Middle frontal gyrus (tissue), 1 donor: ENCODE measurements around the gene KCNN3.

Experiments
- DNase-seq: peaks from one replicate; pipeline ENCODE4 v3.0.0-alpha.2; 2015; ENCODE audit warnings: low spot score; ENCODE audit errors: extremely low spot score

Gene KCNN3

GRCh38 chr1:154816937-154817336 lies 53.1 kb downstream of the KCNN3 start:
- DNase-seq = no peak

DNA sequence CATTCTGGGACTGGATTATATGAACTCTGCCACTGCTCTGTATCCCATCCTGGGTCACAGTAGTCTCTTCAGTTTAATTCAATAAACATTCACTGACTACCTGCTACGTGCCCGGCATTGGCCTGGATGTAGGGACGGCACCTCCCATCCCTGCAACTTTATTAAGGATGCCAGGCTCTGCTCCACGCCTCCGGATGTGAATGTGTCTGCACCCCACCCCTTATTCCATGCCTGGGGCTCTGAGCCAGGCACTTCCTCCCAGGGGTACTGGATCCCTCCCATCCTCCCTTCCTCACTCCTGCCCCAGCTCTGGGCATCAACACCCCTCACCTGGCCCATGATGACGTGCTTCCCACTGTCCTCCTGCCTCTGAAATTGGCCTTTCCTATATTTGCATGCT lies 53.7 kb downstream of the KCNN3 start:
- no peak for DNase-seq

DNA sequence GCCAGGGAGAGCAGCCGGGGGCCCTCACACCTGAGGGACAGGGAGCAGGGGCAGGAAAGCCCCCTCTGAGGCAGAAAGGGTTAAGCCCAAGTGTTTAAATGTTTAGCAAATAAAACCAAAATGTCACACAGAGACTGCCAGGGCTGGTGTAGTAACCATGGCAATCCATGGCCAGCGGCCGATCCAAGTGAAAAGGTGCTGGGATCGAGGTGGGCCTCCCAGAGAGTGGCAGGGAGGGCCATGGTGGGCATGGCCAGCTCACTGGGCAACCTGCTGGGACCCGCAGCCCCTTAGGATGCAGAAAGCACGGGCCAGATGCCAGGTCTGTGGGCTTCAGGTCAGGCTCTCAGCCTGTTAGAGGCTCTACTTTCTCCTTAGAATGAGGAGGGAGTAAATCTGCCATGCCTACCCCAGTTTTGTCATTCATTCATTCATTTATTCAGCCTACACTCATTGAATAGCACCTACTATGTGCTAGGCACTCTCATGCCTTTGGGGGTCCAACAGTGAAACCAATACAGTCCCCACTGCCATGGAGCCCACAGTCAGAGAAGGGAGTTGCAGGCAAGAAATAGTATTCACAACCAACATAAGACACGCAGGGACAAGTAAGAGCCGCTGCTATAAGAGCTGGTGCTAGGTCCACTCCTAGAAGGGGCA lies 56.1 kb downstream of the KCNN3 start:
- DNase-seq = no peak

GRCh38 chr1:154813300-154813816 lies 56.7 kb downstream of the KCNN3 start:
- no peak for DNase-seq

- no peak for DNase-seq
These were observed 57.2 kb downstream of the KCNN3 start for GRCh38 chr1:154812877-154813276.

GRCh38 chr1:154810571-154810970 lies 59.5 kb downstream of the KCNN3 start:
- no peak for DNase-seq

- DNase-seq = no peak
These were observed 60.4 kb downstream of the KCNN3 start for GRCh38 chr1:154809436-154810413.

GRCh38 chr1:154808909-154809262 lies 61.2 kb downstream of the KCNN3 start:
- no peak for DNase-seq

DNA sequence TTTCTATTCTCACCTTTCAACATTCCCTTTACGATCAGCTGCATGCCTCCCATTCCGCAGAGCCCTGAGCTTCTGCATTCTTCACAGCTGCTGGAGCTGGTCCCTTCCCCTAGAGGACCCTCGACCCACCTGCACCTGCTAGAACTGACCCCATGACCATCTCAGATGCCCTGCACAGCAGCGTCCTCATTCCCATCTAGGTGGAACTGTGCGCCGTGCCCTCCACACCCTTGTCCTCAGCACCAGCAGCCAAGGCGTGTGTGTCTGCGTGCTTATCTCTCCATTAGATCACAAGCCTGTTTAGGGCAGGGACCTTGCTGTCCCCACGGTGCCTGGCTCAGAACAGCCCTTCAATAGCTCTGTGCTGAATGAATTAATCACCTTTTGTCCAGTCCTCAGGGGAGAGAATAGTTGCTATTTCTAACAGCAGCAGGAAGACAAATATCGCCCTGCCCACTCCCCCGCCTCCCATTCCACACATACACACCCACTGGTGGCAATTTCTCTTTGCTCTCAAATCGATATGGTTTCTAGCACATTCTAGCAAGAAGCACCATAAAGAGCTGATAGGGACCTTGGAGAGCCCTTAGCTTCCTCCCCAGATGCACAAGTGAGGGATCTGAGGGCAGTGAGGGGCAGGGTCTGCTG lies 61.7 kb downstream of the KCNN3 start:
- DNase-seq = no peak

DNA sequence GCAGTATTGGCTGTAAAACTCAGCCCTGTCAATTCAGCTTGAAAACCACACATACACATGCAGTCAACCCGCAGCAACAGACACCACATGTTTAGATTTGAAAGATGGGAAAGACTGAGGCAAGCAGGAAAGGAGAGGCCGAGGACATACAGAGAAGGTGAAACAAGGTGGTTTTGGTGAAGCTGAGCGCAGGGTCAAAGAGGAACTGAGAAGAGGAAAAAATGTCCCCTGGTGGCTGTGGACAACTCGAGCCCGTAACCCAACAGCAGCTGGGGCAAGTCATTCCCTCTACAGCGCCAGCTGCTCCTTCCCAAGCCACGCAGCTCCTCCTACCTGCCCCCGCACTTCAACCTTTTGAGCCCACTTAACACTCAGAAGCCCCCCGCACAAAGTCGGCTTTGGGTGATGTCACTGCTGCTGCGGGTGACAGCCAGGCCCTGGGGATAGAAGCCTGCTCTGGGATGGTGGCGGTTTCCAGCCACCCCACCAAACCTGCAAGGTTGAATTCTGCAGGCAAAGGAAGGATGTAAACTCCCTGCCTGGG lies 63.0 kb downstream of the KCNN3 start:
- no peak for DNase-seq

DNA sequence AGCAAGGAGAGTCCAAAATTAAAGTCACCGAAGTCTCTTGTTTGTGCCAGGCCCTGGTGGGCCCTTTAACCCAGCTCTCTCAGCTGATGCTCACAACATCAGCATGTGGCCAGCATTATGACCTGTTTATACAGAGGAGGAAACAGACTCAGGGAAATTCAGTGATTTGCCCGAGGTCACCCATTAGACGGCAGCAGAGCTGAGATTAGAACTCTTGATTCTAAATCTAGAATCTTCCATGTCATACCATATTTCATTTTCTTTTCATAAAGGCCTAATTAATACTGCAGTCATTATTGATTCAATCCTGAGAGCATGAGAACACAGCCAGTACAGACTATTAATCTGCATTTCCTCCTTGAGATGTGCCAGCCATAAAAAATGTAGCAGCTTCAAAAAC lies 63.7 kb downstream of the KCNN3 start:
- DNase-seq = no peak

GRCh38 chr1:154802982-154803920 lies 66.8 kb downstream of the KCNN3 start:
- DNase-seq = no peak

- no peak for DNase-seq
These were observed 67.6 kb downstream of the KCNN3 start for GRCh38 chr1:154802336-154802969.

DNA sequence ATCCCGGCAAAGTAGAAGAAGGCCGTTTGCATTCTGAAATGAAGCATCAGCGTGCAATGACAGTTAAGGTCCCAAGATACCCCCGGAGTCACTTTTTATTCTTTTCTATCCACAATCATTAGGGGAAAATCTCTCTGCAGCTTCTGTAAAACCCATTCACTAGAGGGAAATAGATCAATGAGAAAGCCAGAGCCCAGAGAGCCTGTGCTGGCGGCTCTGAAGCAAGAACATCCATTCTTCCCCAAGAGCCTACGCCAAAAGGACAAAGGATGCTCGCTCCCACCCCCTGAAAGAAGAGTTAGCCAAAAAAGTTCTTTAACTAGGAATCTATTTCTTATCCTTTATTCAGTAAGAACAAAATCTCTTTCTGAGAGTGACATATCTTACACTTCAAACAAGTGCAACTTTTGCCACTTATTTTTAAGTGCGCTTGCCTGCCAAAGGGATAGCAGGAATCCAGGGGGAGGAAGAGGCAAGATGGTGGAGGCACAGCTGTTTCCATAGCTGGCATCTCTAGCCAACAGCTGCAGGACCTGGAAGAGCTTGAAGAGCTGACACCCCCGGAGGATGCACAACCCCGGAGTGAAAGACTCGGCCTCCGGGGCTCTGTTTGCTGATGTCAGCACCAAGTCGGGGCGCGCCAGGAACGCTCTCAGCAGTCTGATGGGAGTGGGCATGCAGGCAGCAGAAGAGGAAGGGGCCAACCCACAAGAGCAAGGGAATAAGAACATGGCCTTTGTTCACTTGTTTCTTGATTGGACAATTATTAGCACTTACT lies 68.7 kb downstream of the KCNN3 start:
- DNase-seq = no peak

DNA sequence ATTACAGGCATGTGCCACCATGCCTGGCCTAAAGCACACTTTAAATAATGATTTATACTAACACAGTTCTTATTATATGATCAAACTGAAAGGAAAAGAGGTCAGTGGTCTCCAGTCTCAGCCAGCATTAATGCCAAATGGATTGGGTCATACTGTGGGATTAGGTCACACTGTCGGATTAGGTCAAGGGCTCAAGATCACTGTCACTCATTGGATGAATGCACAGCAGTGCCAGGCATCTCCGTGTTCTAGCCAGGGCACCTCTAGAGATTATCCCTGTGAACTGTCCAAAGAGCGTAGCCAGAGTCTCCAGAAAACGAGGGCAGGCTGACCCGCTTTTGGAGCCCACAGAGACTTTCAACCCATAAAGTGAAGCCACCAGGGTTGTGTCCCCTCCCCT lies 70.9 kb downstream of the KCNN3 start:
- DNase-seq = no peak

DNA sequence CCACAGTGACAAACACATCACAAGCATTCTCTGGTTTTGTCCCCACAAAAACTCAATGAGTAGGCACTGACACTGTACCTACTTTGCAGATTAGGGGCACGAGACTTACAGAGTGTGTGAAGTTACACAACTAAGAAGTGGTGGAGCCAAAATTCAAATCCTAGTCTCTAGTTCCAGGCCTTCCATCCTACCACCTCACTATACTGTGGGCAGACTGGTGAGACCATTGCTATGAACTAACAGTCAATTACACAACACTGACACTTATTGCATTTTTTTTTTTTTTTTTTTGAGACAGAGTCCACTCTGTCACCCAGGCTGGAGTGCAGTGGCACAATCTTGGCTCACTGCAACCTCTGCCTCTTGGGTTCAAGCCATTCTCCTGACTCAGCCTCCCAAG lies 71.4 kb downstream of the KCNN3 start:
- DNase-seq = no peak

GRCh38 chr1:154797175-154797574 lies 72.9 kb downstream of the KCNN3 start:
- DNase-seq = no peak

- no peak for DNase-seq
These were observed 73.7 kb downstream of the KCNN3 start for GRCh38 chr1:154796303-154796892.

DNA sequence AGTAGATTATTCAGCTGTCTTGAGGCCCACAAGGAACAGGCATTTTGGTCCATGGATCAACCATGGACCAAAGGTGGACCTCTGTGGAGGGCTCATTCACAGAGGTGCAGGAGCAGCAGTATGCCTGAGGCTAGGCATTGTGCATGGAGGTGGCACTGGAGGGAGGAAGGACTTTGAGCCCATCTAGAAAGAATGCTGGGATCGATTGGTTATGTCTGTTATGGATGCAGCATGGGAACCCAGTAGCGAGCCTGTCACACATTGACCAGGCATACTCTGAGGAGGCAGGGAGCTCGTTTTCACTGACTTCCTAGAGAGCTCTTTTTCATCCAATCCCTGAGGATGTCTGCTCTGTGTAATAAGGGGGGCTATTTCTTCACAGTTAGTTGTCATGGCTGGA lies 75.5 kb downstream of the KCNN3 start:
- DNase-seq = no peak
